Neuron (in vitro differentiated cells): ENCODE results near the gene ZMYND12.
A peak's percentile ranks its signal among the peaks of the same experiment; 100 is the strongest.

ENCODE experiments used
- H2AFZ ChIP-seq: one replicate; pipeline ENCODE4 v1.6.1; 2013; ENCODE audit warnings: low read depth, mild to moderate bottlenecking, inconsistent platforms, low read length, moderate library complexity
- H3K27me3 ChIP-seq: one replicate; pipeline ENCODE4 v1.6.1; 2013; ENCODE audit warnings: low read length; ENCODE audit not compliant: insufficient read depth
- H3K36me3 ChIP-seq: one replicate; pipeline ENCODE4 v1.6.1; 2013; ENCODE audit warnings: low read length; ENCODE audit not compliant: insufficient read depth
- H3K4me1 ChIP-seq: one replicate; pipeline ENCODE4 v1.6.1; 2013; ENCODE audit warnings: low read length; ENCODE audit not compliant: insufficient read depth
- H3K4me3 ChIP-seq: 2 replicates; pipeline ENCODE4 v1.5.1; 2013; ENCODE audit warnings: mild to moderate bottlenecking, low read length, moderate library complexity
- H3K9me3 ChIP-seq: one replicate; pipeline ENCODE4 v1.6.1; 2013; ENCODE audit warnings: low read length

ZMYND12 gene

DNA sequence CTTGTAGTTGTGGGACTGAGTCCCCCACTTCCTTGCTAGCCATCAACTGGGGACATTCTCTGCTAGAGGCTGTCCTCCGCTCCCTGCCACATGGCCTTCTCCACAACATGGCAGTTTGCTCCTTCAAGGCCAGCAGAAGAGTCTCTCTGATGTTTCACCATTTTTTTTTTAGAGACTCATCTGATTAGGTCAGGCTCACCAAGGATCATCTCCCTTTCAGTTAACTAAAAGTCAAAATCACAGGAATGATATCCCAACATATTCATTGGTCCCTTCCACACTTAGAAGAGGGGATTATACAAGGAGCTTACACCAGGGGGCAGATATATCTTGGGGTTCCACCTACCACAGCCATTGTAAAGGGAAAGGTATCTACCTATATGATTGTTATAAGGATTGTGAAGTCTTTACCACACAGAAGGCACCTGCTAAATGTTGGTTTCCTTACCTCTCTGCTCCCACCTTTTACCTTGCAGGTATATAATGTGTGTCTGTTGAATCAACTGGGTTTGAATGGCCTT, 51.9 kb downstream of the ZMYND12 start:
- no peak overlapping the region for H3K4me3 ChIP-seq
- H2AFZ ChIP-seq = no peak overlapping the region
- H3K27me3 ChIP-seq = no peaks in the 10 kb centered on the region
- H3K36me3 ChIP-seq = no peaks in the 10 kb centered on the region
- no peaks in the 10 kb centered on the region for H3K9me3 ChIP-seq
- no peaks in the 10 kb centered on the region for H3K4me1 ChIP-seq

- H3K4me1 ChIP-seq = no peaks in the 10 kb centered on the region
- H3K4me3 ChIP-seq = no peak overlapping the region
- no peaks in the 10 kb centered on the region for H3K36me3 ChIP-seq
- no peaks in the 10 kb centered on the region for H3K27me3 ChIP-seq
- no peaks in the 10 kb centered on the region for H3K9me3 ChIP-seq
- no peak overlapping the region for H2AFZ ChIP-seq
Measured at GRCh38 chr1:42399315-42400100, 56.3 kb downstream of the ZMYND12 start.

DNA sequence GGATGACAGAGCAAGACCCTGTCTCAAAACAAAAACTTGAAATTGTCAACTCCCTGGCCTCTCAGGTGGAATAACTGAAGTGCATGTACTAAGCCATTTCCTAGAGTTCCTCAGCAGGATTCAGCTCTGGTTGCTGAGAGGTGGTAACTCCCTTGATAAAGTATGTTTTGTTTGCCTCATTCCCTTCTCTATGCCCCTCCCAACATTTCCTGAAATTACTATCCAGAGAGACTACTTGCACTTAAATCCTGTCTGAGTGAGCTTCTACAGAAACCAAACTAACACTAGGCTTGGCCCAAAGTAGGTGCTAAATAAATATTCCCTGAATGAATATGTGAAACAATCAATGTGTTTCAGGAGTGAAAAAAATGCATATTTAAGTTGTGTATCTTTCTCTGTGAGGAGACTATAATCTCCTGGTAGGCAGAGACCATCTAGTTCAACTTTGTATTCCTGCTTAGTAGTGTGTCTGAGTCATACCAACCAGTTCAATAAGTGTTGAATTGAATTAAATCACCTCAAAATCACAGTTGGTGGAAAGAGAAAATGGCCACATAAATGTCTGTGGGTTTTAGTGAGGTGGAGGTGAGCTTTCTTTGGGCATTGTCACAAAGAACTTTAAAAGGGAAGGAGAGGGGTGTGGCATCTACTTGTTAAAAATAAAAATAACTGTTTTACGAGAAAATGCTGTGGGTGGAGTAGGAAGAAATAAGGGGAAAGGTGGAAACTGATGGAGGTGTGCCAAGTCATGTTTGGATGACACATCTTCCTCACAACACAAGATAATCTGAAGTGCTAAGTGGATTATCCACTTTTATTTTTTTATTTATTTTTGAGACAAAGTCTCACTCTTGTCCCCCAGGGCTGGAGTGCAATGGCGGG, 62.6 kb downstream of the ZMYND12 start:
- Histone ChIP-seq H3K4me1 (no peaks in the 10 kb centered on the region), H3K9me3 (no peaks in the 10 kb centered on the region), H3K36me3 (no peaks in the 10 kb centered on the region), H3K27me3 (peaks cover 19% of the 10 kb centered on the region), H3K4me3 (no peak overlapping the region), H2AFZ (no peak overlapping the region)

DNA sequence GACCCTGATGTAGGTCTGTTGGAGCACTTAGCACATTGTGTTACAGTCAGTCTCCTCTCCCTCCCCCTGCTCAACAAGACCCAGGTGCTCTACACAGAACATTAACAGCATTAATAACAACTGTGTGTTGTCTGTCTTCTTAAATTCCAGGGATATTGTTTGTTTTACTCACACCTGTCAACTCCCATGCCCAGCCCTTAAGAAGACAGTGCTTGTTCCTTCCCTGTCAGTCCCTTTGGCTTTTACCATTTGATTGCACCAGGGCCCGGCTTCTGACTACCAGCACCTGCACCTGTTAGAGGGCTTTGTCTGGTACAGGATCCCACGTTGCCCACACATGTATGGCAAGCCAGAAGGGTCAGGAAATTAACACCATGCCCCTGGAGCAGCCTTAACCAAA, 63.6 kb downstream of the ZMYND12 start:
- no peak overlapping the region for H2AFZ ChIP-seq
- no peaks in the 10 kb centered on the region for H3K9me3 ChIP-seq
- H3K27me3 ChIP-seq = peaks cover 19% of the 10 kb centered on the region
- H3K36me3 ChIP-seq = no peaks in the 10 kb centered on the region
- H3K4me1 ChIP-seq = no peaks in the 10 kb centered on the region
- no peak overlapping the region for H3K4me3 ChIP-seq

DNA sequence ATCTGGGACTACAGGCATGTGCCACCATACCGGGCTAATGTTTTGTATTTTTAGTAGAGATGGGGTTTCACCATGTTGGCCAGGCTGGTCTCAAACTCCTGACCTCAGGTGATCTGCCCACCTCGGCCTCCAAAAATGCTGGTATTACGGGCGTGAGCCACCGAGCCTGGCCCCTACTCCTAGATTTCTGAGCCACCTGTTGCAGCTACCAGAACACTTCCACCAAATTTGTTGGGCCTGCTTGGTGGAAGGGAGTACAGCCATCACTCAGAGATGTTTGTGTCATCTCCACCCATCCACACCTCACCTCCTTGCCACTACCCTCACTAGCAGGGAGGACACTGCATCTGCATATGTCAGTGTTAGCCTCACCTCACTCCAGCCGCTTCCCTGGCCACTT, 69.8 kb downstream of the ZMYND12 start:
- Histone ChIP-seq H3K27me3 (peaks cover 24% of the 10 kb centered on the region), H3K4me1 (no peaks in the 10 kb centered on the region), H3K36me3 (no peaks in the 10 kb centered on the region), H2AFZ (no peak overlapping the region), H3K9me3 (no peaks in the 10 kb centered on the region), H3K4me3 (no peak overlapping the region)

GRCh38 chr1:42385283-42385682, 70.5 kb downstream of the ZMYND12 start:
- Histone ChIP-seq H2AFZ (no peak overlapping the region), H3K9me3 (no peaks in the 10 kb centered on the region), H3K4me3 (no peak overlapping the region), H3K4me1 (no peaks in the 10 kb centered on the region), H3K36me3 (no peaks in the 10 kb centered on the region), H3K27me3 (peaks cover 17% of the 10 kb centered on the region)

DNA sequence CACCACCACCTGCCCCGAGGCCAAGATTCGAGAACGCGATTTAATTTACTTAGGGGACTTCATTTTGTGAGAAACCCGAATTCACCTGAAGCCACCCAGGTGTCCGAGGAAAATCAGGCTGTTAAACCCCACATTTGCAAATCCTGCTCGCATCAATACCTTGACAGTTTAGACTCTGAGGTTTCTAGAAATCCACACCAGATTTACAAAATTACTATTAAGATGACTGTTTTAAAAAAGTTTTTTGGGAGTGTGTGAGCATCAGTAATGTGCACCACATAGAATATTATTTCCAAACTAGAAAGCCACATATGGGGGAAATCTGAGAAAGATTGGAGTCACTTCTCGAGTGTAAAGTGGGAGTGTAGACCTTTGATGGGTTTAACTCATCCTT, 74.5 kb downstream of the ZMYND12 start:
- Histone ChIP-seq H3K4me3 (peak overlapping the region; percentile 55), H3K27me3 (peaks cover 23% of the 10 kb centered on the region), H3K4me1 (peaks cover 5% of the 10 kb centered on the region)

GRCh38 chr1:42380586-42381279, 75.1 kb downstream of the ZMYND12 start, which contains the start of gene RIMKLA:
Gene RIMKLA, plus strand, starts transcription at chr1:42380792. Its CDS starts 143 bp downstream, at chr1:42380935.
- H3K27me3 ChIP-seq = peaks cover 23% of the 10 kb centered on the region
- H2AFZ ChIP-seq = peak within 1 kb of the TSS; percentile 73
- no peaks in the 10 kb centered on the region for H3K9me3 ChIP-seq
- no peaks in the 10 kb centered on the region for H3K36me3 ChIP-seq
- H3K4me3 ChIP-seq = peak within 1 kb of the TSS; percentile 55
- H3K4me1 ChIP-seq = peaks cover 5% of the 10 kb centered on the region

More for the DNA sequence above, 74.5 kb downstream of the ZMYND12 start:
- Histone ChIP-seq H2AFZ (peak overlapping the region; percentile 73), H3K9me3 (no peaks in the 10 kb centered on the region), H3K36me3 (no peaks in the 10 kb centered on the region)
